ENCODE results near the gene PCARE.

- TF ChIP-seq CTCF (IDR thresholded peaks at IDR 0.05) (no peak), POLR2AphosphoS5 (IDR thresholded peaks at IDR 0.05; ENCODE audit: low read depth, low read length) (no peak), REST (IDR thresholded peaks at IDR 0.05; ENCODE audit: insufficient read depth in 1 of 2, low read depth in 2 of 2, low read length in 1 of 2) (no peak)
Observed at GRCh38 chr2:29041161-29041660, 33.1 kb downstream of the PCARE start.
